Ishikawa (cell line): ENCODE measurements around the gene EN1.

Experiments
- CEBPB ChIP-seq: IDR thresholded peaks from 2 replicates; pipeline ENCODE4 v1.6.1; 2012
- CREB1 ChIP-seq: IDR thresholded peaks from 2 replicates; pipeline ENCODE4 v1.6.1; 2012; ENCODE audit warnings: low read depth
- RAD21 ChIP-seq: IDR thresholded peaks from 2 replicates; pipeline ENCODE4 v1.6.1; 2012; ENCODE audit warnings: low read depth
- ZBTB7A ChIP-seq: IDR thresholded peaks from 2 replicates; pipeline ENCODE4 v1.6.1; 2012; ENCODE audit warnings: low read depth

DNA sequence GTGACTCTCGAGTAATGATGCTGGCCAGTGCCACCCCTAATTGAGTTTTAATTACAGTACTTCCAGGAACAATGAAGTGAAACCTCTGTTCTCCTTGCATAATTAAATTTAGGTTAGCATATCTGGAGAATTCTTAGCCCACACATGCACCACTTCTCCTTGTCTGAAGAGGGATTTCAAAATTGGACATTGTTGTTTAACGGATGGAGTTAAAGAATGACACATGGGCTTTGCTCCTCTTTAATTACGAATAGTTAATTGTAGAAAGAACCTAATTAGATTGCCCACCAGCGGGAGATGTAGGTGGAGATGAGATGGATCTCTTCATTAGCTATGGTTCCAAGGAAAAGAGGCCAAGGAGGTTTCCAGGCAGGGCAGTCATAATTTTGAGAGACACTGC, 33.1 kb upstream of the EN1 start:
- no peak for TF ChIP-seq CREB1
- no peak for TF ChIP-seq RAD21
- TF ChIP-seq CEBPB = no peak
- TF ChIP-seq ZBTB7A = no peak
